Bronchial epithelial cell (primary cell): Measurements from ENCODE around the gene CRADD. TPM values are rescaled to one million over a fixed set of nuclear protein-coding genes. Genes with fewer than 3 reads are reported as not detected.

ENCODE experiments used
- DNase-seq: peaks from one replicate; pipeline ENCODE4 v3.0.0-alpha.2; 2010; ENCODE audit warnings: low read depth
- FAIRE-seq: peaks from 2 replicates; lab custom pipeline; 2011; peaks lifted over from hg19 to GRCh38; lab: Jason Lieb, UNC
- H3K27me3 ChIP-seq: 2 replicates; pipeline ENCODE4 v1.5.1; 2011; ENCODE audit warnings: low read length; ENCODE audit not compliant: control insufficient read depth, insufficient read depth
- H3K36me3 ChIP-seq: 2 replicates; pipeline ENCODE4 v1.5.1; 2011; ENCODE audit warnings: low read length; ENCODE audit not compliant: control insufficient read depth, insufficient read depth
- H3K4me3 ChIP-seq: 2 replicates; pipeline ENCODE4 v1.5.1; 2011; ENCODE audit warnings: mild to moderate bottlenecking, low read depth, low read length, control low read depth
- total RNA-seq: library from RNA; depleted of rRNA; stranded (reverse); fragments of >200 nt; gene quantifications from 2 replicates; pipeline ENCODE4 v1.2.1, GENCODE V29; 2014
- TF ChIP-seq, protein P1 (sequence below): IDR thresholded peaks from 2 replicates; pipeline ENCODE4 v1.5.1; 2011; ENCODE audit warnings: mild to moderate bottlenecking, moderate library complexity, low read length, control low read depth, inconsistent platforms; ENCODE audit not compliant: insufficient read depth, severe bottlenecking

Gene CRADD
- total RNA-seq, 1 donor from 2014 or later = 11.8 TPM

DNA sequence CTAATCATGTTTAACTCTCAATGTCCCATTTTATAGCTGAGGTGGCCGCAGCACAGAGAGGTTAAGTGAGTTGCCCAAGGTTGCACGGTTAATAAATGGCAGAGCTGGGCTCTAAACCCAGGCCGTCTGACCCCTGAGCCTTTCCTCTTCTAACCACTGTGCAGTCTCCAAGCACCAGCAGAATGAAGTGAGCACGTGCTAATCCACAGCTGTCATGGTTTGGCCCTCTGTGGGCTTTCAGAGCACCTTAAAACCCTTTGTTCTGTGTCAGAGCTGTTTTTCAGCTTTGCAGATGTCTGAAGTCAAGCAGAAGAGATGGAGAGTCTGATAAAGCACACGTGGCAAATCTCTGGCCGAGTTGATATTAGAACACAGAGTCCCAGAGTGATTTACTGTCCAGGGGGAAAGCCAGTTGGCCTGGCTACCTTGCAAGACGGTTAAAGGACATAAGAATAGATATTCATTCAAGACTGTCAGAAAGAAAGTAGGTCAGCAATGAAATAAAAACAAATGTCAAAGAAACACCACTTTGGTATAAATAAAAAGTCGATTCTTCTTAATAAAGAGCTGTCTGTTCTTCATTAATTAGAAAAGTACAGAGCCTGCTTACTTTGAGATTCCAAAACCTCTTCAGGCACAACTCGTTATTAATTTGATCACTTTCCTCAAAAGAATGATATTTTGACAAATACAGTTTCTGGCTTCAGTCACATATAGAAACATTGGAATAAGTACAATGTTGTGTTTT is 107.3 kb downstream of the CRADD start:
- TF ChIP-seq, protein P1, sequence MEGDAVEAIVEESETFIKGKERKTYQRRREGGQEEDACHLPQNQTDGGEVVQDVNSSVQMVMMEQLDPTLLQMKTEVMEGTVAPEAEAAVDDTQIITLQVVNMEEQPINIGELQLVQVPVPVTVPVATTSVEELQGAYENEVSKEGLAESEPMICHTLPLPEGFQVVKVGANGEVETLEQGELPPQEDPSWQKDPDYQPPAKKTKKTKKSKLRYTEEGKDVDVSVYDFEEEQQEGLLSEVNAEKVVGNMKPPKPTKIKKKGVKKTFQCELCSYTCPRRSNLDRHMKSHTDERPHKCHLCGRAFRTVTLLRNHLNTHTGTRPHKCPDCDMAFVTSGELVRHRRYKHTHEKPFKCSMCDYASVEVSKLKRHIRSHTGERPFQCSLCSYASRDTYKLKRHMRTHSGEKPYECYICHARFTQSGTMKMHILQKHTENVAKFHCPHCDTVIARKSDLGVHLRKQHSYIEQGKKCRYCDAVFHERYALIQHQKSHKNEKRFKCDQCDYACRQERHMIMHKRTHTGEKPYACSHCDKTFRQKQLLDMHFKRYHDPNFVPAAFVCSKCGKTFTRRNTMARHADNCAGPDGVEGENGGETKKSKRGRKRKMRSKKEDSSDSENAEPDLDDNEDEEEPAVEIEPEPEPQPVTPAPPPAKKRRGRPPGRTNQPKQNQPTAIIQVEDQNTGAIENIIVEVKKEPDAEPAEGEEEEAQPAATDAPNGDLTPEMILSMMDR = no peak
- Histone ChIP-seq H3K27me3 (no peaks in the 10 kb centered on the region), H3K36me3 (no peaks in the 10 kb centered on the region), H3K4me3 (no peak overlapping the region)
- no peak for FAIRE-seq
- DNase-seq = no peak

DNA sequence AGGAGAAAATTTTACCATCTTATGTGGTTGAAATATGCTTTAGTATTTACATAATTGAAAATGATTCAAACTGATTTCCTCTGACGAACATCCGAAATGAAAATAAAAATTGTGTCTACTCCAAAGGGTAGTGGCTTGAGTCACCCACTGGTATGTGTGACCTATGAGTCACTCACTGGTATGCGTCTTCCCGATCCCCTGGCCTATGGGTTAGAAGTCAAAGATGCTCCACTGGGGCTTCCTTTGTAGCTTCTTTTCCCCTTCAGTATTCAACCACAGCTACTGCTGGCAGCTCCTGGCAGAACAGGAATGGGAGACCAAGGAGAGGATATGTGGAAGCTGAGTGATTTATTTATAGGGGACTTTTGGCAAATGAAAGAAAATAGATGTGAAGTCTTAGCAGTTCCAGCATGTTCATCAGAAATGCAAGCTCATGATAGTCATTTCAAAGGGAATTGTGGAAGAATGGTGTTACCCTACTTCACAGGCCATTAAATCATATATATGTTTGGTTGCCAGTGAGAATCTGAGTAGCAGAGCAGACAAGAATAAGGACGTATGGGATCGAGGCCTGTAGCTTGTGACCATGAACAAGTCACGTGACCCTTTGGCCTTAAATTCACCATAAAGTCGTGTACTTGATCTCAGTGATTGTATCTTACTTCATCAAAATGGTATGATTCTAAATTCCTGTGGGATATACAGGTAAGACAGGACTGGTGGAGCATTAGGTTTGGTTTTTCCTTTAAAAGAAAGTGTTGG is 108.3 kb downstream of the CRADD start:
- DNase-seq = peak; percentile 94
- Histone ChIP-seq H3K27me3 (no peaks in the 10 kb centered on the region), H3K36me3 (no peaks in the 10 kb centered on the region), H3K4me3 (no peak overlapping the region)
- FAIRE-seq = no peak
- TF ChIP-seq, protein P1 = no peak

DNA sequence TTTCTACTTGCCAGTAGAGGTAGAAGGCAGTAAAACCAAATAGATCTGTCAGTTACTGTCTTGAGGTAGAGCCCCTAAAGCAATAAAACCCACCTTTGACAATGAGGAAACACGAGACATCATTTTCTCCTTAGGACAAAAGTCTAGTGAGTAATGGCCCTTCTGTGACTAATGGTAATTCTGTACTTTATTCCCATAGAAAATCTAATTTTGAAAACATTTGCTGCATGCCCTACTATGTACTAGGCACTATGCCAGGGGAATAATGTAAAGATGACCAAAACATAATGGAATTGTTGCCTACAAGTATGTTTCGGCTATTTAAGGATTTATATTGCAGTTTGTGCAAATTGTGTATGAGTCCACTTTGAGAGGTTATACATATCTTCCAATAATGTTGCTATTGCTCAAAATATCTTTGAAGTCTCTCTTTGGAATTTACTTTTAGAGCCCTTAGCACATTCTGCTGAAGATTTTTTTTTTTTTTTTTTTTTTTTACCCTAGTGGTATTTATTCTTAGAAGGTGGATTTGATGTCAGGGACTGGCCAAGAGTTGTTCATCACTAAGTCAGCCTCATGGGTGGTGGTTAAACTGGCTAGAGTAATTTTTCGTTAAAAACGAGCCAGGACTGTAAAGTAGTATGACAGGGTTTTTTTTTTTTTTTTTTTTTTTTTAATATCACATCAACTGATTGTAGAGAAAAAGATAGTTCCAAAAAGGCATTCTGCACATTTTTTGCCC is 109.7 kb downstream of the CRADD start:
- DNase-seq (peak; percentile 77), FAIRE-seq (no peak)
- Histone ChIP-seq H3K4me3 (no peak overlapping the region), H3K27me3 (no peaks in the 10 kb centered on the region), H3K36me3 (no peaks in the 10 kb centered on the region)
- TF ChIP-seq, protein P1 = no peak

DNA sequence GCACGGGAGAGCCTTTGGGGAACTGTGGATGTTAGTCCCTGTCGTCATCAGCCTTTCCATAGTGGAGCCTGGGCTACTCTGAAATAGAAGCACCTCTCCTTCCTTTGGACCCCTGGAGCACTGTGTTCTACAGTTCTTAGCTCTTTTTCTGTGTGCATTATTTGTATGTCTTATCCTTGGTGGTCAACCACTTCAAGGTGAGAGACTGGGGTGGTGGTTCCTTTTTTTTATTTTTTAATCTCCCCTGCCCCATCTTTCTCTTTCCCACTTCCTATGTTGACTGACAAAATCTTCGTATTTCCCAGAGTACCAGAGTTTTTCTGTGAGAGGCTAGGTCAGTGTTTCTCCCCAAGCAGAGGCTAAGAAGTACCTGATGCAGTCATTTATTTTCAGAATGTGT is 111.7 kb downstream of the CRADD start:
- DNase-seq = no peak
- Histone ChIP-seq H3K4me3 (no peak overlapping the region), H3K27me3 (no peaks in the 10 kb centered on the region), H3K36me3 (no peaks in the 10 kb centered on the region)
- TF ChIP-seq, protein P1 = no peak
- no peak for FAIRE-seq

DNA sequence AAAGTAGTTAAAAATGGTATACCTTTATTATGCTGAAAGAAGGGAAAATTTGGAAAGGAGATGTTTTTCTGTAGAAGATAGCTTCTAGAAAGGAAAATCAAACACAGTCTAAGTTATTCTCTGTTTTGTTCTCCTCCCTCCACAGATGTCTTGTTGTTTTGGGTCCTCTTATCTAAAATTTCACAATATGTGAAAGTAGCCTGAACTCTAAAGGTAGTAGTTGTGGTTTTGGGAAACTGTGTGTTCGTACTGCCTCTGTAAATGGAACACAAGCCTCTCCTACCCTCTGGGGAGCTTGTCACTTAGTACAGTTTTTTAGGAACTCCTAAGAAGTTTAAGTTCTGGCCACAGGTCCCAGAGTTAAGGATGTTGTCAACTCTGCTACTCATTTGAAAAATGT is 112.6 kb downstream of the CRADD start:
- Histone ChIP-seq H3K27me3 (no peaks in the 10 kb centered on the region), H3K4me3 (no peak overlapping the region), H3K36me3 (no peaks in the 10 kb centered on the region)
- DNase-seq = no peak
- TF ChIP-seq, protein P1 = no peak
- FAIRE-seq = no peak
